Occipital lobe (tissue), 2 donors: ENCODE results near the gene RPUSD3. TPM values are rescaled to one million over a fixed set of nuclear protein-coding genes. Genes with fewer than 3 reads are reported as not detected.

Source experiments
- DNase-seq: peaks from one replicate; lab custom pipeline; 2025; lab: John Stamatoyannopoulos, UW
- total RNA-seq: library from RNA; depleted of rRNA; stranded (reverse); fragments of >200 nt; gene quantifications from one replicate; pipeline ENCODE4 v1.2.3, GENCODE V29; 2014

Gene RPUSD3
- total RNA-seq, 1 donor from 2014 or later: 20.9 TPM

GRCh38 chr3:9834520-9835380, 9.1 kb downstream of the RPUSD3 start:
- DNase-seq: no peak

GRCh38 chr3:9833078-9833477, 10.7 kb downstream of the RPUSD3 start:
- DNase-seq: no peak

GRCh38 chr3:9831253-9831652, 12.6 kb downstream of the RPUSD3 start:
- DNase-seq: no peak

GRCh38 chr3:9828801-9829755, 14.7 kb downstream of the RPUSD3 start:
- DNase-seq: no peak

- no peak for DNase-seq
These were observed 16.8 kb downstream of the RPUSD3 start for GRCh38 chr3:9826815-9827573.

- DNase-seq: no peak
These were observed 18.3 kb downstream of the RPUSD3 start for GRCh38 chr3:9825451-9826040.

GRCh38 chr3:9820946-9821345, 22.9 kb downstream of the RPUSD3 start:
- no peak for DNase-seq

- no peak for DNase-seq
These were observed 23.3 kb downstream of the RPUSD3 start for GRCh38 chr3:9820543-9820942.

- DNase-seq: no peak
These were observed 25.0 kb downstream of the RPUSD3 start for GRCh38 chr3:9818666-9819335.

- no peak for DNase-seq
These were observed 26.4 kb downstream of the RPUSD3 start for GRCh38 chr3:9817436-9817835.

- DNase-seq: no peak
These were observed 27.8 kb downstream of the RPUSD3 start for GRCh38 chr3:9815986-9816385.

GRCh38 chr3:9812870-9813483, 30.8 kb downstream of the RPUSD3 start:
- no peak for DNase-seq

GRCh38 chr3:9810846-9811245, 33.0 kb downstream of the RPUSD3 start:
- DNase-seq: no peak

GRCh38 chr3:9810433-9810770, 33.4 kb downstream of the RPUSD3 start:
- DNase-seq: no peak

- peak; percentile 40 for DNase-seq
These were observed 34.0 kb downstream of the RPUSD3 start, which contains the start of gene TTLL3 for GRCh38 chr3:9809615-9810432. TSS of gene TTLL3 (plus strand) at chr3:9810262. CDS start at chr3:9810662, 400 bp downstream.

GRCh38 chr3:9809239-9809614, 34.6 kb downstream of the RPUSD3 start:
- no peak for DNase-seq

- DNase-seq: no peak
These were observed 35.3 kb downstream of the RPUSD3 start for GRCh38 chr3:9808345-9809037.

- DNase-seq: no peak
These were observed 35.8 kb downstream of the RPUSD3 start for GRCh38 chr3:9807981-9808344.
